ENCODE results near the gene STARD10. TPM values are rescaled to one million over a fixed set of nuclear protein-coding genes. Genes with fewer than 3 reads are reported as not detected.

STARD10 gene
- total and polyA plus RNA-seq, 11 donors: 35.2 to 237 (median 55.2) TPM

- TF ChIP-seq CTCF (IDR thresholded peaks at IDR 0.05) (no peak), POLR2A (IDR thresholded peaks at IDR 0.05) (peak in 1 of 2 donors; percentile 13)
- intact Hi-C loops (cut with DNase I): loop anchor here in 7 of 10 donors (5.0 to 10.0 kb wide), 5 partner anchors 307 to 457 kb away; partner anchors contain the start of gene FCHSD2 (in 5 of the 7)
- Histone ChIP-seq H3K36me3 (peaks cover 0 to 60% (median 26%) of the 10 kb centered on the region in 9 donors), H3K27me3 (no peaks in the 10 kb centered on the region), H3K9me3 (no peaks in the 10 kb centered on the region), H3K4me3 (no peak overlapping the region), H3K4me1 (peaks cover 36 to 83% (median 67%) of the 10 kb centered on the region in 12 donors), H3K27ac (peak overlapping the region; percentile 80 to 98 (median 90))
- DNase-seq (peak in 4 of 5 donors; percentile 37 to 64 (median 54)), ATAC-seq (peak; percentile 29 to 53 (median 42))
- WGBS, 4 donors: 14 to 31% (median 22%) methylated on average over 5 of the region's 5 CpGs
These were observed 41.1 kb upstream of the STARD10 start for GRCh38 chr11:72834905-72835304.

- WGBS, 4 donors: 35 to 50% (median 37%) methylated on average over 8 of the region's 8 CpGs
- Histone ChIP-seq H3K27ac (peak overlapping the region; percentile 80 to 98 (median 90)), H3K36me3 (peaks cover 0 to 60% (median 26%) of the 10 kb centered on the region in 9 donors), H3K4me3 (no peak overlapping the region), H3K4me1 (peaks cover 36 to 88% (median 67%) of the 10 kb centered on the region in 12 donors), H3K9me3 (no peaks in the 10 kb centered on the region), H3K27me3 (no peaks in the 10 kb centered on the region)
- TF ChIP-seq CTCF (IDR thresholded peaks at IDR 0.05) (no peak), POLR2A (IDR thresholded peaks at IDR 0.05) (no peak)
- DNase-seq (peak in 3 of 5 donors; percentile 42 to 65 (median 57)), ATAC-seq (peak; percentile 16 to 38 (median 34))
- intact Hi-C loops (cut with DNase I): loop anchor here in 8 of 10 donors (2.0 to 10.0 kb wide), 8 partner anchors 15 to 458 kb away; partner anchors contain the start of gene FCHSD2 (in 5 of the 8)
These were observed 40.1 kb upstream of the STARD10 start for GRCh38 chr11:72833811-72834493.

- Histone ChIP-seq H3K27ac (peak overlapping the region; percentile 80 to 98 (median 90)), H3K4me3 (no peak overlapping the region), H3K27me3 (no peaks in the 10 kb centered on the region), H3K9me3 (no peaks in the 10 kb centered on the region), H3K36me3 (peaks cover 0 to 60% (median 21%) of the 10 kb centered on the region in 9 donors), H3K4me1 (peaks cover 39 to 88% (median 67%) of the 10 kb centered on the region in 12 donors)
- intact Hi-C loops (cut with DNase I): loop anchor here in 8 of 10 donors (2.0 to 10.0 kb wide), 8 partner anchors 16 to 459 kb away; partner anchors contain the start of gene FCHSD2 (in 5 of the 8)
- DNase-seq (no peak), ATAC-seq (no peak)
- no peak for TF ChIP-seq CTCF (IDR thresholded peaks at IDR 0.05)
- TF ChIP-seq POLR2A (IDR thresholded peaks at IDR 0.05): no peak
- WGBS, 4 donors: 88 to 96% (median 94%) methylated on average over 5 of the region's 5 CpGs
These were observed 39.4 kb upstream of the STARD10 start for GRCh38 chr11:72833083-72833733.

All from heart left ventricle (tissue), 16 donors.